H1 (cell line): Measurements from ENCODE around the gene BLTP2. TPM values are rescaled to one million over a fixed set of nuclear protein-coding genes. Genes with fewer than 3 reads are reported as not detected.

Experiments
- ASH2L ChIP-seq: fragments of 200-600, 300-600 bp; sonication (generic); IDR thresholded peaks from one replicate; pipeline ENCODE4 v1.7.1; 2017; ENCODE audit warnings: low read length
- BCL11A ChIP-seq, 2 experiments: IDR thresholded peaks; one replicate each; pipeline ENCODE4 v1.6.1; 2011; ENCODE audit warnings: low read depth in 2 of 2, low read length in 2 of 2, mild to moderate bottlenecking in 2 of 2
- CBX5 ChIP-seq: fragments of 300-800, 300-1000 bp; sonication (generic); IDR thresholded peaks from 2 replicates; pipeline ENCODE4 v1.7.1; 2016; ENCODE audit warnings: antibody characterized with exemption, low read length, low read depth
- JUND ChIP-seq: IDR thresholded peaks from 2 replicates; pipeline ENCODE4 v1.6.1; 2011; ENCODE audit warnings: mild to moderate bottlenecking, improper control_type of control experiment, low read length
- SIN3A ChIP-seq, 2 experiments: IDR thresholded peaks in 1 of 2; conservative IDR thresholded peaks in 1 of 2; 2 replicates each; pipeline ENCODE4 v1.6.1; 2011 to 2012; ENCODE audit warnings: low read length in 2 of 2, improper control_type of control experiment in 1 of 2, low read depth in 1 of 2, mild to moderate bottlenecking in 1 of 2
- polyA plus RNA-seq, 7 experiments: library from polyadenylated mRNA; depleted of rRNA in 3 of 7; stranded (reverse) in 5 of 7; unstranded in 2 of 7; fragments of >200 nt in 5 of 7; fragments of 200-250 nt in 2 of 7; gene quantifications; 1 replicate in 5 of 7; 2 replicates in 1 of 7; 4 replicates in 1 of 7; pipeline versions ENCODE4 v1.2.1 to v1.2.3, GENCODE V29; 2011 to 2013; ENCODE audit warnings: missing spikeins in 2 of 7, mixed read lengths in 2 of 7
- total RNA-seq: library from RNA; stranded (reverse); fragmentation: NEBNext Ultra II Directional; extraction: Animal tissue kit (Norgen Biotek cat#: 25700); gene quantifications from 2 replicates; pipeline ENCODE4 v1.2.1, GENCODE V29; 2021

Gene BLTP2
- total and polyA plus RNA-seq, 2 of the 8 experiments (the other 6 are each of a cell fraction or from before 2014, with no cell fraction given) = 80.9 to 140 TPM

DNA sequence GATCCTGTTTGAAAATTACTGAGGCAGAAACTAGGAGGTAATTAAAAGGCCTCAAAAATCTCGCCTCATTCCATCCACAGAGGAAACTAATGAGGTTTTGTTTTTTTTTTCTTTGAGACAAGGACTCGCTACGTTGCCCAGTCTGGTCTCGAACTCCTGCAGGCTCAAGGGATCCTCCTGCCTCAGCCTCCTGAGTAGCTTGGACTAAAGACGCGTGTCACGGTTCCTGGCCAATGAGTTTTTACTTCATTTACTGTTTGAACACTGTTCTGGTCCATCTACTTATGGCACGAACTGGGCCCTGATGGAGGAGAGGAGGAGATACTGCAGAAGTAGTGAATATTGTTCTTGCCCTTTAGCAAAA is 600 bp upstream of the BLTP2 start (continued):
- TF ChIP-seq CBX5 (no peak), JUND (no peak), ASH2L (no peak), BCL11A (IDR thresholded peaks at IDR 0.05; ENCODE audit: low read depth in 2 of 2, low read length in 2 of 2) (no peak), SIN3A (conservative IDR thresholded peaks at IDR 0.05 in 1 of 2, IDR thresholded peaks at IDR 0.05 in 1 of 2; ENCODE audit: low read depth in 1 of 2, low read length in 2 of 2) (no peak)
